IPS-NIHi11 (cell line): Measurements from ENCODE around the gene ARHGAP33.
"Not testable (repeated sequence)": the region's sequence is repeated elsewhere in the genome, so short reads cannot be mapped to it uniquely, and the experiment has no call there.

Experiments
- DNase-seq: peaks from one replicate; pipeline ENCODE4 v3.0.0; 2012; ENCODE audit warnings: mixed read lengths, low spot score

Gene ARHGAP33

GRCh38 chr19:35792312-35792711 lies 16.9 kb downstream of the ARHGAP33 start:
- no peak for DNase-seq

GRCh38 chr19:35792888-35793287 lies 17.5 kb downstream of the ARHGAP33 start:
- DNase-seq, result no peak

- DNase-seq, result no peak
Observed at GRCh38 chr19:35793381-35794165, 18.2 kb downstream of the ARHGAP33 start.

- DNase-seq, result not testable (repeated sequence)
Observed at GRCh38 chr19:35795564-35795963, 20.2 kb downstream of the ARHGAP33 start.

- no peak for DNase-seq
Observed at GRCh38 chr19:35796645-35797542, 21.5 kb downstream of the ARHGAP33 start.

- peak; percentile 75 for DNase-seq
Observed at GRCh38 chr19:35797663-35798062, 22.3 kb downstream of the ARHGAP33 start.

- DNase-seq, result no peak
Observed at GRCh38 chr19:35801828-35802227, 26.5 kb downstream of the ARHGAP33 start.

GRCh38 chr19:35805526-35806102 lies 30.2 kb downstream of the ARHGAP33 start:
- no peak for DNase-seq

GRCh38 chr19:35806597-35806996 lies 31.2 kb downstream of the ARHGAP33 start:
- no peak for DNase-seq

- DNase-seq, result no peak
Observed at GRCh38 chr19:35807633-35808032, 32.3 kb downstream of the ARHGAP33 start.

- DNase-seq, result no peak
Observed at GRCh38 chr19:35811317-35812219, 36.2 kb downstream of the ARHGAP33 start.

GRCh38 chr19:35812220-35813042 lies 37.1 kb downstream of the ARHGAP33 start, which contains the start of gene PRODH2:
Gene PRODH2 (minus strand): TSS chr19:35812845. CDS start chr19:35812805, 40 bp downstream.
- no peak for DNase-seq

- DNase-seq, result no peak
Observed at GRCh38 chr19:35813043-35813890, 37.9 kb downstream of the ARHGAP33 start.

- no peak for DNase-seq
Observed at GRCh38 chr19:35816262-35816661, 40.9 kb downstream of the ARHGAP33 start.

GRCh38 chr19:35816846-35817245 lies 41.5 kb downstream of the ARHGAP33 start:
- no peak for DNase-seq

GRCh38 chr19:35818445-35818844 lies 43.1 kb downstream of the ARHGAP33 start:
- DNase-seq, result no peak

- no peak for DNase-seq
Observed at GRCh38 chr19:35822579-35822978, 47.2 kb downstream of the ARHGAP33 start.

GRCh38 chr19:35824150-35824549 lies 48.8 kb downstream of the ARHGAP33 start:
- no peak for DNase-seq

GRCh38 chr19:35828692-35829301 lies 53.4 kb downstream of the ARHGAP33 start:
- DNase-seq, result peak; percentile 86
